NCI-H146 treated with DMSO at 0.1 percent for 48 hours (cell line): ENCODE data around the gene NBPF20.
"Not testable (repeated sequence)": the region's sequence is repeated elsewhere in the genome, so short reads cannot be mapped to it uniquely, and the experiment has no call there.

Experiments used
- DNase-seq: peaks from one replicate; lab custom pipeline; 2025; ENCODE audit not compliant: unreplicated experiment; lab: John Stamatoyannopoulos, UW

The NBPF20 gene

GRCh38 chr1:145430830-145431229 is 5.4 kb upstream of the NBPF20 start:
- not testable (repeated sequence) for DNase-seq

- not testable (repeated sequence) for DNase-seq
Measured at GRCh38 chr1:145429329-145429728, 3.9 kb upstream of the NBPF20 start.

- DNase-seq = not testable (repeated sequence)
Measured at GRCh38 chr1:145424612-145425435, 579 bp downstream of the NBPF20 start.

- DNase-seq = not testable (repeated sequence)
Measured at GRCh38 chr1:145415149-145415548, 10.3 kb downstream of the NBPF20 start.

- not testable (repeated sequence) for DNase-seq
Measured at GRCh38 chr1:145407266-145407665, 18.1 kb downstream of the NBPF20 start.

GRCh38 chr1:145404949-145405348 is 20.5 kb downstream of the NBPF20 start:
- not testable (repeated sequence) for DNase-seq

GRCh38 chr1:145400701-145401100 is 24.7 kb downstream of the NBPF20 start:
- DNase-seq = not testable (repeated sequence)
